Progenitor cell of endocrine pancreas (in vitro differentiated cells): ENCODE results near the gene TMPRSS6. TPM values are rescaled to one million over a fixed set of nuclear protein-coding genes. Genes with fewer than 3 reads are reported as not detected.

Experiments used
- DNase-seq: peaks from one replicate; pipeline ENCODE4 v3.0.0; 2021; ENCODE audit warnings: low spot score; ENCODE audit not compliant: unreplicated experiment
- H3K27ac Mint-ChIP-seq: 2 replicates; pipeline ENCODE4 v1.8.0; 2021; ENCODE audit warnings: mild to moderate bottlenecking, moderate library complexity, mixed read lengths
- H3K27me3 Mint-ChIP-seq: 2 replicates; pipeline ENCODE4 v1.8.0; 2021; ENCODE audit warnings: mixed read lengths
- H3K36me3 Mint-ChIP-seq: 2 replicates; pipeline ENCODE4 v1.8.0; 2022; ENCODE audit warnings: mixed read lengths; ENCODE audit not compliant: insufficient read depth
- H3K4me1 Mint-ChIP-seq: 2 replicates; pipeline ENCODE4 v1.8.0; 2021; ENCODE audit warnings: low read depth, mixed read lengths
- H3K4me3 Mint-ChIP-seq: 2 replicates; pipeline ENCODE4 v1.8.0; 2021; ENCODE audit warnings: low read depth, mild to moderate bottlenecking, moderate library complexity, mixed read lengths
- H3K9me3 Mint-ChIP-seq: 2 replicates; pipeline ENCODE4 v1.8.0; 2021; ENCODE audit warnings: low read depth, mixed read lengths
- total RNA-seq: library from RNA; stranded (reverse); gene quantifications from 2 replicates; pipeline ENCODE4 v1.2.1, GENCODE V29; 2021
- TF ChIP-seq, protein P1 (sequence below): fragments of 200-600 bp; sonication (generic); IDR thresholded peaks from one replicate; pipeline ENCODE4 v1.5.0; 2021; ENCODE audit warnings: antibody characterized with exemption, mild to moderate bottlenecking; ENCODE audit not compliant: unreplicated experiment

Gene TMPRSS6
- total RNA-seq, 1 donor from 2014 or later: 12.6 TPM

- no peak for DNase-seq
- Mint-ChIP-seq H3K36me3 (peaks cover 3% of the 10 kb centered on the region), H3K27me3 (peaks cover 32% of the 10 kb centered on the region), H3K27ac (peak overlapping the region; percentile 63), H3K4me1 (no peaks in the 10 kb centered on the region), H3K9me3 (peaks cover 11% of the 10 kb centered on the region), H3K4me3 (no peak overlapping the region)
- TF ChIP-seq, protein P1, sequence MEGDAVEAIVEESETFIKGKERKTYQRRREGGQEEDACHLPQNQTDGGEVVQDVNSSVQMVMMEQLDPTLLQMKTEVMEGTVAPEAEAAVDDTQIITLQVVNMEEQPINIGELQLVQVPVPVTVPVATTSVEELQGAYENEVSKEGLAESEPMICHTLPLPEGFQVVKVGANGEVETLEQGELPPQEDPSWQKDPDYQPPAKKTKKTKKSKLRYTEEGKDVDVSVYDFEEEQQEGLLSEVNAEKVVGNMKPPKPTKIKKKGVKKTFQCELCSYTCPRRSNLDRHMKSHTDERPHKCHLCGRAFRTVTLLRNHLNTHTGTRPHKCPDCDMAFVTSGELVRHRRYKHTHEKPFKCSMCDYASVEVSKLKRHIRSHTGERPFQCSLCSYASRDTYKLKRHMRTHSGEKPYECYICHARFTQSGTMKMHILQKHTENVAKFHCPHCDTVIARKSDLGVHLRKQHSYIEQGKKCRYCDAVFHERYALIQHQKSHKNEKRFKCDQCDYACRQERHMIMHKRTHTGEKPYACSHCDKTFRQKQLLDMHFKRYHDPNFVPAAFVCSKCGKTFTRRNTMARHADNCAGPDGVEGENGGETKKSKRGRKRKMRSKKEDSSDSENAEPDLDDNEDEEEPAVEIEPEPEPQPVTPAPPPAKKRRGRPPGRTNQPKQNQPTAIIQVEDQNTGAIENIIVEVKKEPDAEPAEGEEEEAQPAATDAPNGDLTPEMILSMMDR: no peak
These were observed 45.6 kb upstream of the TMPRSS6 start for GRCh38 chr22:37154925-37155712.

GRCh38 chr22:37153901-37154300 lies 44.4 kb upstream of the TMPRSS6 start:
- Mint-ChIP-seq H3K27me3 (peaks cover 22% of the 10 kb centered on the region), H3K27ac (no peak overlapping the region), H3K9me3 (peaks cover 11% of the 10 kb centered on the region), H3K36me3 (peaks cover 3% of the 10 kb centered on the region), H3K4me1 (no peaks in the 10 kb centered on the region), H3K4me3 (no peak overlapping the region)
- TF ChIP-seq, protein P1: no peak
- DNase-seq: no peak

DNA sequence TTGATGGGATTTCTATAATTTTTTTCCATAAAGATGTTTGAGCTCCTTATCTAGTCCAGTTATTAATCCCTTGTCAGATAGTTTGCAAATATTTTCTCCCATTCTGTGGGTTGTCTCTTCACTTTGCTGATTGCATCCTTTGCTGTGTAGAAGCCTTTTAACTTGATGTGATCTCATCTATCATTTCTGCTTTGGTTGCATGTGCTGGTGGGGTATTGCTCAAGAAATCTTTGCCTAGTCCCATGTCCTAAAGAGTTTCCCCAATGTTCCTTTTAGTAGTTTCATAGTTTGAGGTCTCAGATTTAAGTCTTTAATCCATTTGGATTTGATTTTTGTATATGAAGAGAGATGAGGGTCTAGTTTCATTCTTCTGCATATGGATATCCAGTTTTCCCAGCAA lies 41.9 kb upstream of the TMPRSS6 start:
- Mint-ChIP-seq H3K36me3 (peaks cover 3% of the 10 kb centered on the region), H3K9me3 (peaks cover 11% of the 10 kb centered on the region), H3K4me1 (no peaks in the 10 kb centered on the region), H3K27ac (no peak overlapping the region), H3K27me3 (peaks cover 13% of the 10 kb centered on the region), H3K4me3 (no peak overlapping the region)
- TF ChIP-seq, protein P1: no peak
- no peak for DNase-seq

DNA sequence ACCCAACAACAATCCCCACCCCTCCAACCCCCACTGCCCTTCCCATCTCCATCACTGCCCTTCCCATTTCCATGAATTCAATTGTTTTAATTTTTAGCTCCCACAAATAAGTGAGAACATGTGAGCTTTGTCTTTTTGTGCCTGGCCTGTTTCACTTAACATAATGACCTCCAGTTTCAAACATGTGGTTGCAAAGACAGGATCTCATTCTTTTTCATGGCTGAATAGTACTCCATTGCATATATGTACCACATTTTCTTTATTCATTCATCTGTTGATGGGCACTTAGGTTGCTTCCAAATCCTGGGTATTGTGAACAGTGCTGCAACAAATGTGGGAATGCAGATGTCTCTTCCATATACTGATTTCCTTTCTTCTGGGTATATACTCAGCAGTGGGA lies 41.2 kb upstream of the TMPRSS6 start:
- Mint-ChIP-seq H3K9me3 (peaks cover 11% of the 10 kb centered on the region), H3K4me1 (peaks cover 5% of the 10 kb centered on the region), H3K27ac (no peak overlapping the region), H3K27me3 (peaks cover 14% of the 10 kb centered on the region), H3K4me3 (no peak overlapping the region), H3K36me3 (peaks cover 3% of the 10 kb centered on the region)
- no peak for DNase-seq
- TF ChIP-seq, protein P1: no peak

GRCh38 chr22:37148742-37149665 lies 39.5 kb upstream of the TMPRSS6 start:
- peaks cover 14% of the 10 kb centered on the region for H3K27me3 Mint-ChIP-seq
- H3K27ac Mint-ChIP-seq: no peak overlapping the region
- TF ChIP-seq, protein P1: no peak
- H3K4me3 Mint-ChIP-seq: no peak overlapping the region
- peaks cover 9% of the 10 kb centered on the region for H3K4me1 Mint-ChIP-seq
- no peak for DNase-seq
- peaks cover 3% of the 10 kb centered on the region for H3K36me3 Mint-ChIP-seq
- H3K9me3 Mint-ChIP-seq: peaks cover 11% of the 10 kb centered on the region
